Gastrocnemius medialis (tissue), 4 donors: Measurements from ENCODE around the gene SGCG.

ENCODE experiments used
- CTCF ChIP-seq, 5 experiments: fragments of 450-650 bp in 3 of 5; fragments of 200-600 bp in 2 of 5; sonication (generic) in 2 of 5; IDR thresholded peaks in 4 of 5; conservative IDR thresholded peaks in 1 of 5; 1 replicate in 4 of 5; 2 replicates in 1 of 5; pipeline ENCODE4 v1.5.1; 2016 to 2019; ENCODE audit warnings: antibody characterized with exemption in 5 of 5, mild to moderate bottlenecking in 3 of 5, moderate library complexity in 3 of 5
- POLR2A ChIP-seq, 2 donors: fragments of 450-650 bp; IDR thresholded peaks; one replicate each; pipeline ENCODE4 v1.6.1; 2017; ENCODE audit warnings: antibody characterized with exemption in 2 of 2, mild to moderate bottlenecking in 2 of 2, moderate library complexity in 2 of 2

- TF ChIP-seq CTCF (IDR thresholded peaks at IDR 0.05 in 4 of 5, conservative IDR thresholded peaks at IDR 0.05 in 1 of 5): peak in 1 of 5 experiments; percentile 16
- TF ChIP-seq POLR2A (IDR thresholded peaks at IDR 0.05): no peak
These were observed 19.9 kb upstream of the SGCG start for GRCh38 chr13:23160638-23161480.
